ENCODE measurements around the gene CHD5.

Gene CHD5

DNA sequence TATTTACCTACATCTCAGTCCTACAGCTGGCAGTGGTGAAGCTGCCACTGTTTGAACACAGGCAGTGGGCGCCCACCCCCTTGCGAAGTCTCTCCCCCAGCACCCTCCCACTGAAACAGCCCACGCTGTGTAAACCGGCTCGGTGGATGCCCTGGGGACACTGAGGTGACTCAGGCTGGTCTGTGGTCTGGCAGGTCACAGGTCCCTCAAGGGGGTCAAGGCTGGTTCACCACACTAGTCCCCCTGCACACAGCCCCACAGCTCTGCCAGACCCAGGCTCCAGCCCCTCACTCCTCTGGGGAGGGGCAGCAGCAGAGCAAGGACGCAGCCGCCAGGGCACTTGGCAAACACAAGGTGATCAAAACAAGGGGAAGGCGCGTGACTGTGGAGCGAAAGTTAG, 7.6 kb downstream of the CHD5 start:
- no peak for DNase-seq

DNA sequence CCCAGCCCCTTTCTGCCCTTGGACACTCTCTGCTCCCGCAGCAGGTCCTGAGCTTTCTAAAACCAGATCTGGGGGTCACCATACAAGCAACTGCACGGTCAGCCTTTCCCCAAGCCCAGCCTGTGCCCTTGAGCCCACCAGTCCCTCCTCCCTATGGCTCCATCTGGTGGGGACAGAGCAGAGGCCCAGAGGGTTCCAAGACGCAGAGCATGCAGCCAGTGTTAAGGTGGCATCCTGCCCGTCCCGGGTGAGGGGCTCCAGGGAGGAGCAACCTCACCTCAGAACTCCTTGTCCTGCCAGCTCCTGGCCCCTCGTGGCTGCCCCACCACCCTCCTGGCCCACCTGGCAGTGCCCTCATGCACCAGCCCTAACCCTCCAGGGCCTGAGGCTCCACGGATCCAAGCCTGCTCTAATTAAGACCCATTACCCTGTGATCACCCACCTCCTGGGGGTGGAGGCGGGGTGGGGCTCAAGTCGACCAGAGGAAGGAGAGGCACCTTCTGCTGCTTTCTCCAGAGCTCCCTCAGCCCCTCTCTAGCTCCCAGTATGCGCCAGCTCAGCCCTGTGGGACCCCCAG, 8.5 kb downstream of the CHD5 start:
- no peak for DNase-seq

DNA sequence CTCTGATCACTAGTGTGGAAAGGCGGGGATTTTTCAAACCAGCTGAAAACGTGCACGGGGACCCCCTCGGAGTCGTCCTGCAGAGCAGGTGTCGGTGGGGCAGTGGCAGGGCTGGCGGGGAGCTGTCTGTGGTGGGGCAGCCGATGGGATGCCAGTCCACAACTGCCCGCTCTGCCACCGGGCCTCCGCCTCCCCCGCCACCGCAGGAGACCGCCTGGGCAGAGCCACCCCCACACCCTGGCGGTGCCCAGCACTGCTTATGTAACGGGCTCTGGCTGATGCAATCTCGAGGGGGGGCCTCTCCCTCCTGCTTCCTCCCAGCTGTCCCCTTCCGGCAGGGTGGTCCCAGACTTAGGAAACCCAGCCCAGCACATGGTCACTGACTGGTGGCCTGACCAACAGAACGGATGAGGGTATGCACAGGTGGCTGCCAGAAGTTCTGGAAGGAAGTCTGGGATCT, 9.3 kb downstream of the CHD5 start:
- no peak for DNase-seq

DNA sequence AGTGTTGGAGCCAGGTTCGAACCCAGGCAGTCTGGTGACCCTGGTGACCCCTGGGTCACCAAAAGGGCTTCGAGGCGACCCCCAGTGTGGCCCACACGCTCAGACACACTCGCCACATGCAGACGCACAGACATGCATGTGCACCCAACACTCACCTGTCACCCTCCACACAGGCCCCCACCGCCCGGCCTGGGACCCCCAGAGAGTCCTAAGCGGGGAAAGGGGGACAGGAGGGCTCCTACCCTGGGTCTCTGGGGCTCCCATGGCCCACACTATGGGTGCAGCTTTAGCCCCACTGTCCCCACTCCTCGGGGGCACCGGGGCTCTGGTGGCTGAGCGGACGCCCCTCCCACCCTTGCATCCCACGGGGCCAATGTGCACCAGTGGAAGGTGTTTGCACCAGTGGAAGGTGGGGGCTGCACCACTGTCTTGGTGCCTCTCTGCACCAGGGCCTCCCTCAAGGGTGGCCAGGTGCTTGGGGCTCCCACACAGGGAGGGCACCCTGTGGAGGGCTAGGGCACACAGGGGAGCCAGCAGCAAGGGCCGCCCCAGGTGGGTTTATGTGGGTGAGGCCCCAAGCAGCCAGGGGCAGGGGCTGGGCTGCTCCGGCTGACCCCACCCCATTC, 9.9 kb downstream of the CHD5 start:
- no peak for DNase-seq

DNA sequence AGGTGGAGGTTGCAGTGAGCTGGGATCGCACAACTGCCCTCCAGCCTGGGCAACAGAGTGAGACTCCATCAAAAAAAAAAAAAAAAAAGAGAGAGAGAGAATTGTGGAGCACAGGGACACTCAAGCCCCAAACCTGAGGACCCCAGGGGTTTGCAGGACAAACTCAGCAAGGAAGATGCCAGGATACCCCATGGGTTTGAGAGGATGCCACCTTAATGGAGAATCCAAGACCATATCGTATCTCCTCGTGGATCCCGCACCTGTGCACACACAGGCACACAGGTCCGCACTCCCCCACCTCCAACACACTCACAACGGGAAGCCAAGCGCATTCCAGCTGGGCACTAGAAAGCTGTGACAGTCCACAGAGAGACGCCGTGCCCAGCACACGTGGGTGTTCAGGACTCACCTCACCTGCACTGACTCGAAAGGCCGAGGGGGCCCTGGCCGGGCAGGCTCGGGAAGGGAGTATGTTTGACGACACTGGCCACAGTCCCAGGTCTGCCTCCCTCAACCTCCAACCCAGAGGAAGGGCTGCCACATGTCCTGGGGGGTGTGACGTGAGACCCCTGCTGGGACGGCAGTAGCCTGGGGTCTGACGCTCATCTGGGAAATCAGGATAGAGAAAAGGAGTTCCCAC, 11.1 kb downstream of the CHD5 start:
- no peak for DNase-seq

DNA sequence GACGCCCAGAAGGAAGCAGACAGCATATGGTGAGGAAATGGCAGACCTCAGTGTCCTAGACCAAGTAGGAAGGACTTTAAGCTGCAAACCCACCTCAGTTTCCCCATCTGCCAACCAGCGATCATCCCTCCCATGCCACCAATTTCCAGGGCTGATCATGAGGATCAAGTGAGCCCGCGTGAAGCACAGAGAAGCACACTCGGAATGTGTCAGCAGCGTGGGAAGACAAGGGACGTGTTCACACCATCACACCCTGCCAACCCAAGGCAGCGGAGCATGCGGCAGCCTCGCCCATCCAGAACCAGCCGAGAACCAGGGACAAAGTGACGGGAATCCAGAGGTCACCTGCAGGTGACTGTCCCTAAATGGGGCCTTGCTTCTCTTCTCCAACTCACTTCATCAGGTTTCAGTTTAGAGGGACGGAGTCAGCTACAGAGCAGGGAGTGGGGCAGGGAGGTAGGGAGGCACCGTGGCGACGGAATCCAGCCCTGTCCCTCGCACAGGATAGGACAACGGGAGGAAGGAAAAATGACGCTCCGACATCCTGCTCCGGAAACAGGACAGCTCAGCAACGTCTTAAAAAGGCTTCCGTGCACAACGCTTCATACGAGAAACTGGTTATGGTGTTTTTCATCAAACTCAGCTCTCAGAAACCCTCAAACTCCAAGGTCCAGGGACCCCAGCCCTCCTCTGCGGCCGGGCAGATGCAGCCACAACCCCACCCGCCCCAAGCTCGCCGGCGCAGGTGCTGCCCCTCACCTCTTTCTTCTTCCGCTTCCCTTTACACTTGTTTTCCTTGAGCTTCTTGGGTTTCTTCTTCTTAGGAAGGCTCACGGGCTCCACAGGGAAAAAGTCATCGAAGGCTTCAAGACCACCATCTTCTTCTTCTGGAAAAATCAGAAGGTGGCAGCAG, 12.5 kb downstream of the CHD5 start:
- no peak for DNase-seq

DNA sequence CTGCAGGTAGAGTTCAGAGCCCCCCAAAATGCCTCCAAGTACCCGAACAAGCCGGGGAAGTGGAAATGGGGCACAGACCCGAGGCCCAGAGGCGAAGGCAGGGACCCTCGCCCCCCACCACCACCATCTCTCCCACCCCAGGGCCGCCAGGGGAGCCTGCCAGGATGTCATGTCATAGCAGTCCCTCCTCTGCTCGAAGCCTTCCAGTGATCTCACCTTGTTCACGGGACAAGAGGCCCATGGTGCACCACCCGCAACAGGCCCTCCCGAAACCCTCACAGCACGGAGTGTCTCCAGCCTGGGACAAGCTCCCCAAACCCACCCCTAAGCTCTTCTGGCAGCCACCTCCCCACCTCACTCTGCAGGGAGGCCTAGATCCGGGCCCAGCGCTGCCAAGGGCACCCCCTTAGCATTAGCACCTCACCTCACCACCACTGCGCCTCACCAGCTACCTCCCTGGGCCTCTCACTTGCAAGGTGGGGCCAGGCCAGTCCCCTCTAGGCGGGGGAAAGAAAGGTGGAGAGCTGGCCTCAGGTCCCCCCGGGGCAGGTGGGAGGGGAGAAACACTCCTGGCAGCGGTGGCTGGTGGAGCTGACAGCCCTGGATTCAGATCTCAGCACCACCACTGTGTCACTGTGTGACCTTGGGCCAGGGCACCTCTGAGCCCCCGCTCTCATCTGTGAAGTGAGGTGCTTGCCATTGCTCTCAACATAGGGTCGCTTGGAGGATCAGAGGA, 13.3 kb downstream of the CHD5 start:
- DNase-seq = no peak

DNA sequence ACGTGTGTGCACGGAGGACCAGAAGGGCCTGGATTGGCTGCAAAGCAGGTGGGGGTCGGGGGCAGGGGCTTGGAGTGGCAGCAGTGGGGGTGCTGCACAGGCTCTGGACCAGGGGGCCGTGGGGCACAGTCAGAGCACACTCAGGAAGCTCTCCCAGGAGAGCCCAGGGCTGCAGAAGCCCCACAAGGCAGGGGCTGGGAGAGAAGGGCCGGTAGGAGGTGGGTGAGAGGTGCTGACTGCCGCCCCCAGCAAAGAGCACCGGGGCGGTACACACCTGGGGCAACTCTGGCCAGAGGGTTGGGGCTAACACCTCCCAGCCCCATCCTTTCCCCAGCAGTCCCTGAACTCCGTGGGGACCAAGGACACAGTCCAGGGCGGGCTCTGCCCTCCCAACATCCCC, 13.9 kb downstream of the CHD5 start:
- DNase-seq = no peak

DNA sequence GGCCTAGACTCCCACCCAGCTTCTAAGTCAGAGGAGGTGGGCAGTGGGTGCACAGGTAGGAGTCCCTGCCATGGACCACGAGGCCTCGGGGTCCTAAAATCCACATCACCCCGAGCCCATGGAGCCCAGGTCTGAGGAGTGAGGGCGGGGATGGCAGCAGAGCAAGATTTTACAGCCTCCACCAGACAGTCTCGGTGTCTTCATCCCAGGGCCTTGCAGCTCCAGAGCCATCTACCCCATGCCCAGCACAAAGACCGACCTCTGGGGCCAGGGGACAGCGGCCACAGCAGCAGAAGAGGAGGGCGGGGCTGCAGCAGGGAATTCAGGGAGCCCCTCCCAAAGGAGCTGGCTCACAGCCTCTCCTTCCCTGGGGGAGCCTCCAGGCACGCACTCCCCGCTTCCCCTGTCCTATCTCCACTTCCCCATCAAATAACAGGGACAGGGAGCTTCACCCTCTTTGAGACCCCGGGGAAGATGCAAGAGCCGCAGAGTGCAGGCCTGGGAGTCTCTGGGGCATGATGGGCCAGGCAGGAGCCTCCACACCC, 14.6 kb downstream of the CHD5 start:
- DNase-seq = no peak

DNA sequence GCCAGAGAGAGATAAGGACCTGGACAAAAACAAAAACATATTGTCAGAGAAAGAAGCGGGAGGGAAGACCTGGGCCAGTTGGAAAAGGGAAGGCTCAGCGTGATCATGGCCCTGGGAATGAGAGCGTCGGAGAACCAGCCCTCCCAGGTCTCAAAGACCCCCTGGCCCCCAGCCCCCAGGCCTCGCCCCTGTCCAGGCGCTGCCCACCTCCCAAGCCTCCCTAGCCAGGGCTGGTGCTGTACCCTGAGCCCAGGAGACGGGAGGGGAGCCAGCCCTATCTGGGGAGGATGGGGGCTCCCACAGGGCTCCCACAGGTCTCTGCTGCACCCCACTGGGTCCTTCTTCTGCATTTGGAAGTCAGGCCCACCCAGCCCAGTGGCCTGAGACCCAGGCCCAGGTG, 15.1 kb downstream of the CHD5 start:
- DNase-seq = no peak

DNA sequence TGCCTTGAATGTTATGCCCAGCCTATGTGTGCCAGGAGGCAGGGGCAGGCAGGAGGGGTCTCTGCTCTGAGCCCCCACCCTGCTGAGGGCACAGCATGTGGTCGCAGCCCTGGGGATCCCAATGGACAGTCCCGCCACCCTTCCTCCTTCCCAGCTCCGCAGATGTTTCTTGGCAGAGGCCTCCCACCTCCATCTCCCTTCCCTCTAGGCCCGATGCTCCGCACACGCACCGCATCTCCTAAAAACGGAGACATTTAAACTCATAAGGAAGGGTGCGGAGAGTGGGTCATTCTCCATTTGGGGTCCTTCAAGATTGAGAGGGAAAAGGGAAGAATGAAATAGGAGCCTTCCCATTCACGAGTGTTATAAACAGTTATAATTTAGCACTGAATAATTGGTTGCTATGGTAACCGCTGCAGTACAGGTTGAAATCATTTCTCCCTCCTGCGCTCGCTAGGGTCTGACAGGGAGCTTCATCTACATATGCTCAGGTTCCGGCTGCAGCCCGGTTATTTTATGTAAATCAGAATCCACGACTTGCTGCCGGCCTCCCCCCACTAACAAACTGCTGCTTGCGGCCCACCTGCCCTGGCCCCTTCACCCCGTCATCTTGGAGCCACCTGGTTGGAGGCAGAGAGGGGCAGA, 16.0 kb downstream of the CHD5 start:
- DNase-seq = no peak

DNA sequence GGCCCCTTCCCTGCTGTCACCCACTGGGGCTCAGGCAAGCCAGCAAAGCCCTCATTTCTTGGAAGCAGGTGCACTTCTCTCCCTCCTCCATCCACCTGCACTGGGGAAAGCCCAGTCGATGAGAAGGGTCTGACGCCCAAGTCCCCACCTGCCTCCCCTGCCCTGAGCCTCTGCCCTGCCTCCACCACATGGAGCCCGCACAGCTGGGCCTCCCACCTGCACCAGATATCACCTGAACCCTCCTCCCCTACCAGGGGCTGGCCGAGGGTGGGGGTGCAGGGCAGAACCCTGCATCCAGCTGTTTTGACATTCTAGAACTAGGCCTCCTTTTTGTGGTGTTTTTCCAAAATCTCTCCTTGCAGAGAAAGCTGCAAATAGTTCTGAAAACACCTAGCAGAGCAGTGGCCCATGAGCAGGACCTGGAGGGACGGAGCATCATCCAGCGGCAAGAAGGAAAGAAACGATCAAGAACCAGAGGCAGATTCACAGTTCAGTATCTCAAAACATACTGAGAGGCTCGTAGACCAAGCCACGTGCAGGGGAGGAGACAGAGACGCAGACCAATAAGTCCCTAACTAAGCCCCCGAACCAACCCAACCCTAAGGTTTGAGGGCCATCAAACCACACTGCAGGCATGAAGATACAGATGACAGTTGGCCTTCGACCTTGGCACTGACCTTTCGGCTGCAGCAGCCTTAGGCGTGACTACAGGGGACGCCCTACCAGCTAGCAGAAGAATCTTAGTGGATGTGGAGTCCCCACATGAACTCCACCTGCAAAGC, 16.7 kb downstream of the CHD5 start:
- no peak for DNase-seq

DNA sequence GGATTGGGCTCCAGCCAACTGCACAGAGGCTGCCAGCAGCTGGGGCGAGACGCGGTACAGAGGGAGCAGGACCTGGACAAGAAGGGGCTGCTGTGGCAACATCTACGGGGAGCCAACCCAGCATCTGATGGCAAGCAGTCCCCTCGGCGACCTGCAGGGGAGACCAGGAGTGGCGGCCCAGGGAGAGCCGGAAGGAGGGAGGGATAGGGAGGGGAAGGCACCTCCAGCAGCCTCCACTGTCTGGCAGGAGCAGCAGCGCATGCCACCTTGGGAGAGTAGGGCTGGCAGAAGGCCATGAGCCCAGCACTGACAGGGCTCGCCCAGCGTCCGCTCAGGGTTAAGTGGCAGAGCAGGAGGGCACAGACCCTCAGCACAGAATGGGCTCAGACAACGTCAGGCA, 17.3 kb downstream of the CHD5 start:
- no peak for DNase-seq

DNA sequence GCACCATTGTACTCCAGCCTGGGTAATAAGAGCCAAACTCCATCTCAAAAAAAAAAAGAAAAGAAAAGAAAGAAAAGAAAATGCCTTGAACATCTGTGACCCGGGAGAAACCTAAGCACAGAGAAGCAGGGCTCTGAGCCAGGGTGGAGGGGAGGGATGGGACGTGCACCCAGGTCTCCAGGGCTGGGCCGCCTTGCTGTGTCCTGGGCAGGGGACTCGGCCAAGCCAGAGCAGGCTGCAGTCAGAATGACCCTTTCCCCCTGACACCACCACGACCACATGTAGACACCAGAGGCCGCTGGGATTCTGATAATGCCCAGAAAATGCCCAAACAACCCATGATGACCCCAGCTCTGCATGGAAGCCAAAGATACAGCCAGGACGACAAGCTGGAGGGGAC, 17.8 kb downstream of the CHD5 start:
- DNase-seq = no peak

DNA sequence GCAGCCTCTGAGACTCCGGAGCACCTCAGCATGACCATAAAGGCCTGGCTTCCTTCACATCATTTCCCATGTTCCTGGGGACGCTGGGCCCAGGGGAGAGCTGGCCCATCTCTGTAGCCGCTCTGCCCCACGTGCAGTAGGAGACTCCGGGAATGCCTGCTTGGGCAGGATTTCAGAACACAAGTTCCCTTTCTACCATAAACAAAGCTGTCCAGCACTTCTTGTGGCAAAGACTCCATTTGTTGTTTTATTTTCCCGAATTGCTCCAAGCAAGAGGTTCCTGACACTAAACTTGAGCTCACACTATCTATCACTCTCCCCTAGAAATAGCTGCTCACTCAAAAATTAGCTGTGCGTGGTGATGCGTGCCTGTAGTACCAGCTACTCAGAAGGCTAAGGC, 21.9 kb downstream of the CHD5 start:
- no peak for DNase-seq

DNA sequence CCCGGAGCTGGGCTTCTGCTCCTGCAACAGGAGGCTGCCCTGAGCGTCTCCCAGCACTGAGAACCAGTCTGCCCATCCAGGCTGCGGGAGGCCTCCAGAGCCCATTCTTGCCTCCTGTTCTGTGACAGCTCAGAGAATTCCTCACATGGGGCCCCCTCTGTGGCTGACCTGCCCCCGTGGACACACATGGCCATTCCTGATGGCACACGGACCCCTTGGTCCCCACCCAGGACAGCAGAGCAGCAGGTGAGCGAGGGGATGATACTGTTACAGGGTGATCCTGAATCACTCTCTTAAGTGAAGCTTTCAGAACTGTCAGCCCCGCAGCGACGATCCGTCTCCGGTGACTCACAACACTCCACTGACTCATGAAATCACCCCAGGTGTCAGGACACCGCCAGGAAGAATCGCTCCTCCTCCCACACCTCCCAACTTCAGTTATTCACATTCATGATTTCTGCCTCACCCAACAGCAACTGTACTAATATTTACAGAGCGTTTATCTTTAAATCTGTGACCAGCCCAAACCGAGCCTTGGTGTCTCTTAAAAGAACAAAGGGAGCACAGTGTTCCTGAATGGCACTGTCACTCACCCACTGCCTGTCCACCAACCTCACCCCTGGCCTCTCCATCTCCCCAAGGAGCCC, 22.5 kb downstream of the CHD5 start:
- peak; percentile 55 for DNase-seq

DNA sequence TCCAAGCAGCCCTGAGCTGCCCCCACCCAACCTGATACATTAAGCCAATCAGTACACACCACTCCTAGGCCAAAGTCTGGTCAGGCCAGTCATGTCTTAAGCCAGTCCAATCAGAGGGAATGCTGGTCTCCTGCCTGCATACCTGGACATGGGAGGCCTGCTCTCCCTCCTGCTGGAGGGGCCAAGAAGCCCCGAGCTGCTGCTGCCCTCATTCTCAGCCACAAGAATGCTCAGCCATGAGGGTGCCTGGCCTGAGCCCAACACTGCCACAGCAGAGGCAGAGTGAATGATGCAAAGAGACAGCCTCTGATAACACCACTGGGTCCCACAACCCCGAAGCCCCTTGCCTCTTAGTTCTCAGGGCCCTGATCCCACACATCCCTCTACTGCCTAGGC, 23.0 kb downstream of the CHD5 start:
- no peak for DNase-seq

DNA sequence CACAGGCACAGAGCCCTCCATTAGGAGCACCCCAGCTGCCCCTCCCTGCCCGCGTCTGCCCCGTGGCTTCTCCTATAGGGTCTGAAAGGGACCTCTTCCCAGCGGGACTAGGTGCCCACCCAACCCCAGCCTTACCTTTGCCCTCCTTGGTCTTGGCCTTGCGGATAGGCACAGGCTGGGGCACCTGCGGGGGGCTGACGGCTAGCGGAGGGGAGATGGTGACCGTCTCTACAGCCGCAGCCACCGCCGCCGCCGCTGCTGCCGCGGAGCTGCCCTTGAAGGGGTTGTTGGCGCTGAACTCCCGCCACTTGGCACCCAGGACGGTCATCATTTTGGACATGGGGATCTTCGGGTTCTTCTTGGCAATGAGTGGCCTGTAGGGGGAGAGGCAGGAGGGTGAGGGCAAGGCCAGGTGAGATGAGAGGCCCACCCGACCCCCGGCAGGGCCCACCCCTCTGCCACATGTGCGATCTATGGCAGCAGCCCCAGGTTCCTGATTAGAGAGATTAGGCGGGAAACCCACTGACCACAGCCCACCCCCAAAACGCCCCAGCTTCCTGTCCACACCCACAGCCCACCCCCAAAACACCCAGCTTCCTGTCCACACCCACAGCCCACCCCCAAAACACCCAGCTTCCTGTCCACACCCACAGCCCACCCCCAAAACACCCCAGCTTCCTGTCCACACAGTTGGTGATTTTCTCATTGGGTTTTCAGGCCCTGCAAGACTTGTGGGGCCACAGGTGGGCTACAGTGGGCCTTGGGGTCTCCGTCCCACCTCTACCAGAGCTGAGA, 25.4 kb downstream of the CHD5 start:
- no peak for DNase-seq

DNA sequence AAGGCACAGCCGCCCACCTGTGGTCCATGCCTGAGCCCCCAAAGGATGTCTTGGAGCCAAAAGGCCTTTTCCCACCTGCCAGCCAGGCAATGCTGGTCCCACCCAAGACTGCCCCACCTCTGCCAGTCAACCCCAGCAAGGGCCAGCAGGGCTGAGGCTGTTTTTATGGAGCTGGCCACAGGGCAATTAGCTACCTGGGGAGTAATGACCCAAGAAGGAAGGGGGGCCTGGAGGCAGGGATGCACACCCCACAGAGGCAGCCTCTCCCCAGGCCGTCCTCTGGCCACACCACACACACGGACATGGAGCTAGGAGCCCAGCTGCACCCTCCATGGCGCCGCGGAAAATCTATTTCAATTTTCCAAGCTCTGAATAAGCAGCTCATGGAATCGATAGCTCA, 27.2 kb downstream of the CHD5 start:
- DNase-seq = no peak

DNA sequence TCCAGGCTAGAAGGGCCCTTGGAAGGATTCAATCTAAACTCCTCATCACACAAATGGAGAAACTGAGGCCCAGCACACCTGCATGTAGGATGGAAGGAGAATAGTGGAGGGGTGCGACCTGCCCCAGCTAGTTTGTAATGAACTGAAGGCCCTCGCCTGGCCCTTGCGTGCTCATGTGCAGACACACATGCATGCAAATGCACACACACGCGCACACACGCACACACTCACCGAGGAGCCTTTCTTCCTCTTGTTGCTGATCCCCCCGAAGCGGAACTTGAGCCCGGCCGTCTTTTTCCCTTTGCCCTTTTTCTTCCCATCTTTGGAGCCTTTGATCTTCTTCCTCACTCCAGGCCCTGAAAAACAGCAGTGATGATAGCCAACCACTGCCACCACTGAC, 27.9 kb downstream of the CHD5 start:
- no peak for DNase-seq
